HUDEP-2 (cell line): ENCODE results near the gene SMAD6.
"Not testable (repeated sequence)": the region's sequence is repeated elsewhere in the genome, so short reads cannot be mapped to it uniquely, and the experiment has no call there.

Experiments
- DNase-seq, 76 experiments: peaks; one replicate each; lab custom pipeline; 2025; ENCODE audit not compliant: unreplicated experiment in 76 of 76; lab: John Stamatoyannopoulos, UW

SMAD6 gene

DNA sequence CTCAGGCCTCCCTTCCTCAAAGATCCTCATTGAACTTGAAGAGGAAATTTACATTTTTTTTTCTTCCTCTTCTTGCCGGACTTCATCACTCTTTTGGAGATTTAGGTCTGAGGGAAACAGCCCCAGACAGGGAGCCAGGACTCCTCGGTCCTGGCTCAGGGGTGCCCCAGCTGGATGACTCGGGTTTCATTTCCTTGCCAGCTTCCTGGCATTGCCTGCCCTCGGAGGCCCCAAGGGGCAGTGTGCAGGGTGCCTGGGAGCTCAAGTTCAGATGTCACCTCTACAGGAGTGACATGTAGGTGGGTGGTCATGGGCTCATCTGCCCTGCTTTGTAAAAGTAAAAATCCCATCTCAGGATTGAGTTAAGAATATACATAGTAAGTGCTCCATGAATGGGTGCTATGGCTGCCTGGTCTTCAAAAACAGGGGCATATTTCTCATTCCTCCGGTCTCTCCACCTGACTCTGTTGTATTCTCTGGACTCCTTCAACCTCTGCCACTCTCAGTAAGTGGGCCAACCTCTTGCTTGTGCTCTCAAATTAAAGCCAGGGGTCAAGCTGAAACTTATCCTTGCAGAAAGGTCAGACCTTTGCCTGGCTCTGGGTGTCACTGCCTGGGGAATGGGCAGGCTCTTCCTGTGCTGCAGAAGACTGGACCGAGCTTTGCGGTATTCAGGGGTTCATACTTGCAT, 51.8 kb downstream of the SMAD6 start:
- DNase-seq, result no peak

DNA sequence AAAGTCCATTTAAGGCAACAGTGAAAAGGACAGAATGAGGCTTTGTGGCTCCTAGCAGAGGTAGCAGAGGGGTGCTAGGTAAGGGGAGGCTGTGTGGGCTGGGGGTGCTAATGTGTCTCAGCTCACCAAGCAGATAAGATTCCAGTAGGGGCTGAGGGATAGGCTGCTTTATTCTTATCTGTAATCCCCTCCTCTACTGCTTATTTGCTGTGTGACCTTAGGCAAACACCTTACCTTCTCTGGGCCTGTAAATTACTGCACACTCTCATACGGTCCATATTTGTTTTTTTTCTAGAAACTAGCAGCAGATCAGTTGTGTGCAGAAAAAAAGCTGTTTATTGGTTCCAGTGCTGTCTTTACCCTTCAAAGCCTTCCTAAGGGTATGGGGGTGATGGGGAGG, 52.8 kb downstream of the SMAD6 start:
- no peak for DNase-seq

DNA sequence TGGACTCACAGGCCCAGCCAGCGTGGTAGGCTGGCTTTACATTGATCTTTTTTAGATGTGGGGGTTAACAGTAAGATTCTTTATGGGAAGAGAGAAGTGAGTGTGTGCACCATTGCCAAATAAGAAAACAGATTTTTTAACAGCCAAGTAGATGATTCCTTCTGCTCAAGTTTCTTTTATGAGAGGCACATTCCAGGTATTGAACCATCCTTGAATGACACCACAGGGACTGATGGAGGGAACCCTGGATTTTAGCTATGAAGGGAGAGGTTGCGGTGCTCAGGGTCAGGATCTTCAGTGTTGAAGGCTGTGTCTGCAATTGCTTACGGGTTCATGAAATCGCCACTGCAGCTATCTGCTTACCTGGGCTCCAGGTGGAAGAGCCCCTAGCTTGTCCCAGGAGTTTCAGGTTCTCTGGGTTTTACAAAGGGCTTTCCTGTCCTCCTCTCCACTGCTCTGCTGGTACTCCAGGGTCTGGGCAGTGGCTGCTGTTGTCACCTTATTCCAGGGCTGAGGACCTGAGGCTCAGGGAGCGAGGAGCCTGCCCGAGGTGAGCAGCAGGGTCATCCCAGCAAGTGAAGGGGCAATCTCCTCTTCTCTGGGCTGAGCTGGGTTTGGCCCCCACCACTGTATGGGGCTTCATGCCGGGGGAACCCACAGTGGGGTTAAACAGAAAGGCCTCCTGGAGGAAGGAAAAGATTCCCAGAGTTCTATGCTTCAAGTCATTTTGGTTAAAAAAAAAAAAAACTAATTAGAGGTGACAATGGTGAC, 53.4 kb downstream of the SMAD6 start:
- no peak for DNase-seq

DNA sequence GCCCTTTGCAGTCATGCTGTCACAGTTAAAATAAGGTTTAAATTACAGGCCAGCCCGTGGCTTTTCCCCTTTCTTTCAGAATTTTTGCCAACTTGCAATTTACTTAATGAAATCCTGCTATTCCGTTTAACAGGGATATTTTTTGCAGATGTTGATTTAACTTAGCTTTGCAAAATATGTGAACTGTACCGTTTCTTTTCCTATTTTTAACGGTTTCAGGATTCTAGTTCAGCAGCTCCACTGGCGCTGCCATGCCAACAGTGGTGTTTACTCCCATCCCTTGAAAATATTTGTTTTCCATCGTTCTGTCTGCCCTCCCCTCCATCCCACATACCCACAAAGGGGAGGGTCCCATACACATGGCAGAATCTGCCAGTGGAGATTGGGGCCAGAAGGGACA, 54.3 kb downstream of the SMAD6 start:
- no peak for DNase-seq

DNA sequence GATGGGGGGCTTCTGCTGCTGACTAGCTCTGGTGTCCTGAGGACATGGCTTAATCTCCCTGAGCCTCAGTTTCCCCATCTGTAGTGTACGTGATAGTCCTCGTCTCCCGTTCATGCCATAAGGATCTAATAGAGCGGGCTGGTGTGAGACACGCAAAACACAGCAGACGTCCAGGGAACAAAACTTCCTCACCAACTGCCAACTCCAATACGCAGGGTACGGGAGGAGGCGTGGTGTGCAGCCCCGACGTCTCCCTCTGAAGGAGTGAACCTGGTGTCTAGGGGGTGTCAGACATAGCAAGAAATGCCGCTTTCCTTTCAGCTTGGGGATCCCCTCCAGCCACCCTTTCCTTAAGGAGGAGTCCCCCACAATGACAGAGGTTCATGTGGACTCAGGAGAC, 55.0 kb downstream of the SMAD6 start:
- no peak for DNase-seq

DNA sequence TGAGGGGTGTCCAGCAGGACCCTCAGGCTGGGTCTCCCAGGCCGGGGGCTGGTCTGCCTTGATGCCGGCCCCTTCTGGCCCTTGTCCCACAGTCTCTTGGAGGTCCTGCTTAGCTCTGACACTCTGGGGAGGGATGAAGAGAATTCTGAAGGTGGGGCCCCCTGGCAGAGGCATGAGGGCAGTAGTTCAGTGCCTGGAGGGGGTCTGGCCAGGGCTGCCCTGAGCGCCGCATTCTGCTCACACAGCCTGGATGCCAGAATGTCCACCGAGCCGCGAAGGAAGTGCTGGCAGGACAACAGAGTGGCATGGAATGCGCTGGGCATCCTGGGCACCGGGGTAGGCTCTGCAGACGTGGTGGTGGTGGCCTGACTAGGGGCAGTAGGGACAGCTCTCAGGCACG, 55.5 kb downstream of the SMAD6 start:
- DNase-seq, result no peak

DNA sequence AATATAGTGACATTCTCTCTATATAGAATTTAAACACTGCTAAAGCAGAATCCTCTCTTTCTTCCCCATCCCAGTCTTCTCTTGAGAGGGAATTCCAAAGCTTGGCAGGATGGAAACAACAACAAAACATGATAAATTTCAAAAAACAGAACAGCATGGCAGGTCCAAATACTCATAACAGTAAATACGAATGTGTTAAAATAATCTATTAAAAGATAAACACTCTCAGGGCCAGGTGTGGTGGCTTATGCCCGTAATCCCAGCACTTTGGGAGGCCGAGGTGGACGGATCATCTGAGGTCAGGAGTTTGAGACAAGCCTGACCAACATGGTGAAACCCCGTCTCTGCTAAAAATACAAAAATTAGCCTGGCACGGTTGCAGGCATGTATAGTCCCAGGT, 56.2 kb downstream of the SMAD6 start:
- DNase-seq, result not testable (repeated sequence)

DNA sequence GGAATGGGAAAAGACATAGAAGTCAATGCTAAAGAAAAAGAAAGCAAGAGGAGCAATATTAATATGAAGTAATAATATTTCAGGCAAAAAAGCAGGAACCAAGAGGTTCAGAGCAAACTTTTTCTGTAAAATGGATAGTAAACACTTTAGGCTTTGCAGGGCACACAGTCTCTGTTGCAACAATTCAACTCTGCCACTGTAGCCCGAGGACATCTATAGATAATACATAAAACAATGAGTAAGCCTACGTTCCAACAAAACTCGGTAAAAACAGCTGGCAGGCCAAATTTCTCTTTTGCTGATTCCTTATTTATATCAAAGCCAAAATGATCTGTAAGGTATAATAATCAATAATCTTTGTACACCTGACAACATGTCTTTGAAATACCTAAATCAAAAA, 56.8 kb downstream of the SMAD6 start:
- DNase-seq, result no peak

DNA sequence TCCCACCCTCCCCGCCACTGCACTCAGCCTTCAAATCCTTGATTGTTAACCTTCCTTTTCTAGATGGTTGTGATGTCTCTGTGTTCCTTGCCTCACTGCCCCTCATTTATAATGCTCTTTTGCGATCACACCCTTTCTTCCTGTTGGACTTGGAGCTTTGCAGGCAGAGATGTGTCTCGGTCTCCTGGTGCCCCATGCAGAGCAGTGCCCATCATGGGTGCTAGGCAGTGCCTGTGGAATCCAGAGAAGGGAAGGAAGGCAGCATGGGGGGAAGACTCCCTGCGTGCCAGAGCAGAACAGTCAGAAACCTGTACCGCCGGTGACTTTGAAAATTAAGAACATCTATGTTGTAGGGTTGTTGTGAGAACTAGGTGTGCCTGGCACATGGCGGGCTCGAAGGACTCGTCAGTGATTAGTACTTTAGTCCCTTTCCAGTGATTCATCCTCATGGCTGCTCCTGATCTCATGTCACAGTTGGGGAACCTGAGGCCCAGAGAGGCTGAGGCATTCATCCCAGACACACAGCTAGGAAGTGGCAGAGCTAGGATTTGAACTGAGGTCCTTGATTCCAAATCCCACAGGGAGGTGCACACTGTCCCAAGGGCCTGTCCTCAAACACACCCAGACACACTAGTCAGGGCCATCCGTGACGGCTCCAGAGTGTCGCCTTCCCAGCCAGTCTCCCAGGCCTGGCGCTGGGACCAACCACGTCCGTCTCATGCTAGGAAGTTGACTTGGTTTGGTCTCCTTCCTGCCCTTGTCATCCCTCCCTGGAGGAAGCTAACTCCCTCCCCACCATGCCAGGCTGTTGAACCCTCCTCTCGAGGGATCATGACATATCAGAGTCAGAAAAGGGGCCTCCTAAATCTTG, 58.3 kb downstream of the SMAD6 start:
- no peak for DNase-seq

DNA sequence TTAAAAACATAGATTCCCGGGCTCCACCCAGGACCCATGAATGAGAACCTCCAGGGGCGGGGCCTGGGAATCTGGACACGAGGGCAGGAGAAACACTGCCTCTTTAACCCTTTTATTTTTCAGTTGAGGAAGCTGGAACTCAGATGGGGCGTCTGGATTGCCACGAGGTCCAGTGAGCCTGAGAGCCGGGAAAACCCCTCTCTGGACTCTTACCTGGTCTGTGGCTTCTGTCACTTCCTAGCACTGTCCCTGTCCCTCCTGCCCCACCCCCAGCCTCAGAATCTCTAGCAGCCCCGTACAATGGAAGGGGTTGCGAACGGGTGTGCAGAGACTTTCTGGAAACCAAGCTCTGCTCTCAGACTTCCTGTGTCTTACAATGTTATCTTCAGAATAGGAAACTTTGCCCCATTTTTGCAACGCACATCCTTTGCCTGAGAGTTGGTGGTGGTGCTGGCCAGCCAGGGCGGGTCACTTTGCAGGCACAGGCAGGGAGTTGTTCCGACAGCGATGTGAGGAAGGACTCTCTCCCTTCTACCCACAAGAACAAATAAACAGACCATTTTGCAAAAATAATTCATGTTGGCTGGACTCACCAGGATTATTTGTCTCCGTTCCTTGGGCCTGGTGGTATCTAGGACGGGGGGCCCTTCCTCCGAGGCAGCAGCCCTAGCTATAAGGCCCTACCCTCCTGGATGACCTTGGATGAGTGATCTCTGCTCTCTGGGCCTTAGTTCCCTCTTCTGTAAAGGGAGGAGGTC, 59.1 kb downstream of the SMAD6 start:
- DNase-seq, result no peak

DNA sequence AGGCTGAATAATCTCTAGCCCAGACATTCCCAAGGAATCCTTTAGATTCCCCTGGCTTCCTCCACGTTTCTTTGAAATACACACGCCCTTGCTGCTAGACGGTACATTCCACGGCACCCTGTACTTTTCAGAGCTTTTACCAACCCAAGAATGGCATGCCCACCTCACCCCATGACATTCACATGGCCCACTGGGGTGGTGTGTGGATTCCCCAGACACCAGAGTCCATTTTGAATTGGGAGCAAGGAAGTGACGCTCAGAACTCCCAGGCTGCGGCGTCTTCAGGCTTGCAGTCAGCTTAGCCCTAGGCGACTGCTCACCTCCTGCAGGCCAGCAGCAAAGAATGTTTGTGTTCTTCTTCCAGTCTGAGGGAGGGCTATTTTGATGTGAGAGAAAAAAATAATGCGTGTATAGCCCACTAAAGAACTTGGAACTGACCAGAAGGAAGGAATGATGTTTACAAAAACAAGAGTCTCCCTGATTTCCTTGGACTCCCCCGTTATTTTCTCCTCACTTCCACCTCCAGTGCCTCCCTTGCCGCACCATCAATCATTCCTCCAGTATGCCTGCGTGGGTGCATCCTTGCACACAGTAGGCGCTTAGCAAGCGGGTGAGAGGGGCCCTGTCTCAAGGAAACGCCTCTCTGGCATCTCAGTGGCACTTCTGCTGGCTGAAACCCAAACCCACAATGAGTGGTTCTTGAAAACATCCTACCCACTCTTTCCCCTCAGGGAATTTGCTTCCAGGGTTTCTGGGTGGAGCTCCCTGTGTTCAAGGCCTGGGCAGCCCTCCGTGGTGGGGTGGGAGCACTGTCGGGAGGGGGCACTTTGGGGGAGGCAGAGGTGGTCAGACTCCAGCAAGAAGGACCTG, 59.9 kb downstream of the SMAD6 start:
- no peak for DNase-seq

DNA sequence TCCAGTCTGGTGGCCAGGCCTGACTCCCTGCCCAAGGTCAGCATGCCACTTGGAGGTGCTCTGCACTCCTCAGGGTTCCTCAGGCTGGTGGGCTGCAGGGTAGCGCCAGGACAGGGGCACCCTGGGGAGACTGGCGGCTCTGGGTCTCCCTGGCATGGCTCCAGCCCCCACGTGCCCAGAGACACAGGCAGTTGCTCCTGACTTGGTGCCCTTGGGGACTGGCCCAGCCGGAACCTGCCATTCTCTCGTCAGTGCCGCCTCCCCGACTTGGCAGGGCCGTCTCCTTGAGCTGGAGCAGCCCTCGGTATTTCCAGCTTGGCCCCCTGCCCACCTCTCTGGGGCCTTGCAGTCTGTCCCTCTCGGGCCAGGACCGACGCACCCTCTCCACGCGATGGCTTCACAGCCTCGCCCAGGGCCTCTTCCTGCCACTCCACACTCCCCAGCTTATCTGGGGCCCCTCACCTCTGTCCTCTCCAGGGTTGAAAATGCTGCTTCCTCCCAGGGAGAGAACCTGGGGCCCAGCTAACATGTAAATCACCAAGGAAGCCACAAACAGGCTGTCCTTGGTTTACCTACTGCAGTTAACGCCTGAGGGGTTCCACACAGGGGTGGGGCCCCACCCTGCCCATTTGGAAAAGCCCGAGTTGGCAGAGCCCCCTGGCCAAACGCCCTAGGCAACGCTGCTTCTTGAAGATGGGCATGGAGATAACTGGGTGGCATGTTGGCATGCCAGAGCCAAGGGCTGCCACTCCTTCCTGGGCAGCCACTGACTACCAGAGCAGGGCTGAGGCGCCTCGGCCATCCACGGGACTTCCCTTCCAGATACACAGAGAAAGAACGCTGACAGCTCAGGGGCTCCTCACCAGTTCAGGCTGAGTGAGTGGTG, 61.4 kb downstream of the SMAD6 start:
- no peak for DNase-seq

DNA sequence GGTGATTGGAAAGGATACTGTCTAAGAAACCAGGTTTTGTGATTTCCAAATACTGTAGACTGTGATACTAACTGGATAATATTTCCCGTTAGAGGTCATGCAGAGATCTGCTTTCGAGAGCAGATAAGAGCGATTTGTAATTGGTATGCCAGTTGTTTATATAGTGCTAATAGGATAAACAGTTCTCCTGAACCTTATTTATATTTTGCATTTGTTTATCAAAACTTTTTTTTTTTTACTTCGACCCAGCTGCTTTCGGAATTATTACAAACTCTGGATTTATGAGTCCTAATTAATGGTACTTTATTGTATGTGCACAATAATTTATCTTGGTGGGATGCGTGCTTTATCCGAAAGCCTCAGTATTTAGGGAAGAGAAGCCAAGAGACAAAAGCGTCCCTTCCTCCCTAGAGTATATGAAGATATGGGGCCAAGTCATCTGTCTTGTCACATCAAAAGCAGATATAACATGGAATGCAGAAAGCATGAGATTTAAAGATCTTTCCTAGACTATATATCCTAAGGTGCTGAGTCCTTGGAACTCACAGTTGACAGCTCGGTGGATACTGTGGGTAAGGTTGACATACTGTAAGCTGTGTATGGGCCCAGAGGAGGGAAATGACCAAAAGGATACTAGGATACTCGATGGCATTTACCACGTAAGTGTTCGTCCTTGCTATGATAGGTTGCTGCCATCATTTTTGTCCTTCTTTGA, 62.2 kb downstream of the SMAD6 start:
- DNase-seq, result no peak

DNA sequence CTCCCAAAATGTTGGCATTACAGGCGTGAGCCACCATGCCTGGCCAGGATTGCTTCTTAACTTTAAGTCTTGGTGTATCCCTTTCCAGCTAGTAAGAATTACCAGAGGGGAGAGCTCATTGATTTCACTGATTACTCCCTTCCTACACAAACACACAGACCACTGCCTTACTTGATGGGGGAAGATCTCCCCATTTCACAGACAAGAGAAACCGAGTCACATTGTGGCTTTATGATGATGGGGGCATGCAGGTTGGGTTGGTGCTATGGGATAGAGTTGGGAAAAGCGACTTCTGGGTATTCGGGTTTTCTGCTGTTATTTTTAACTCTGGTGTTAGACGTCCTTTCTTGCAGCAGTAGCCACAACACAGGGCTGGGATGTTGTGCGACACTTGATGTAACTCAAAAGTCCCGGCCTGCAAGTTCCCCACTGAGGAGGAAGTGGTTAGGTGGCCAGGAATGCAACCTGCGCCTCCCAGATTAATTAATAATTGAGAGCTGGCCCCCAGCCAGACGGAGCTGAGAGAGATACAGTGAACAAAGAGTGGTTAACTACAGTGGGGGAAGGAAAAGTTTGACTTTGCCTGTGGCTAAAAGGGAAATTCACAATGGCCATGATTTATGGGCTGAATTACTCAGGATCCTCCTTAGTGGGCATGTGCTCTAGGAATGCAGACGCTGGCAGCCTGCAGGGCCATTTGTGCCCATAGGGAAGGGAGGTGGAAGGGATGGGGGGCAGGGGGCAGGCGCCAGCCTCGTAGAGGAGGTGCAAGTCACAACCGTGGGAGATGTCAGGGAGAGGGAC, 63.6 kb downstream of the SMAD6 start:
- DNase-seq, result no peak

DNA sequence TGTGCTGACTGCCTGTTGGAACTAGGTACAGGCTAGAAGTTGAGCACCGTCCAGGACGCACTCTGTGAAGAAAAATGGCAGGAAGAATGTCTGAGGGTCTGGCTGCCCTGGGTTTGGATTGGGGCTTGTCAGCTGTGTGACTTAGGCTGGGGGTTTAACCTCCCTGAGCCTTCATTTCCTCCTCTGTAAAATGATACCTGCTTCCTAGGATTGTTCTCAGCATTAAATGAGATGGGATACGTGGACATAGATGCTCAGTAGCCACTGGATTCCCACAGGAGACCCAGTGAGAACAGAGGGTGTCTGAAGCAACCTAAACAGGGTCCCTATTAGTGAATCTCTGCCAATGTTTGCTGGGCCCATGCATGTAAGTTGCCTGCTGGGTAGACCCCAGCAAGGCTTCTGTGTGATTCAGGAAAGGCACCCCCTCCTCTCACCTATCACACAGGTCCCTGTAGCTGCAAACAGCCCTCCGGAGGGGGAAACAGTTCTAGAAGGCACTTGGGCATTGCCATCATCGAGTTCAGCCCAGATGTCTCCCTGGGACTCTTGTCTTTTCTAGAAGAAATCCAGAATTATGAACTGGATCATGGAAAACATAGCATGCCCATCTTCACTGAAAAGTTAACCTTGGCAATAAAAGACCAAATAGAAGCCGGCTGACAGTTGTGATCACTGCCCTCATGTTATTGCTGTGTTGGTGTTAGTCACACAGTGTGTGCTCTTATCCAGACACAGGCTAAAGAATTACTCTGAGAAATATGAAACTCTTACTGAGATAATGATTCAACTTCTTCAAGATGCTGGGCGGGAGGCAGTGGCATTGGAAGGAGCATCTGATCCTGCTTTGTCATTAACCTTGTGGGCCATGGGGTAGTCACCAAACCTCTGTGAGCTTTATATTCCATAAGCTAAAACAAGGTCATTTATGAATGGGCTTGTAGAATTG, 64.5 kb downstream of the SMAD6 start:
- no peak for DNase-seq

DNA sequence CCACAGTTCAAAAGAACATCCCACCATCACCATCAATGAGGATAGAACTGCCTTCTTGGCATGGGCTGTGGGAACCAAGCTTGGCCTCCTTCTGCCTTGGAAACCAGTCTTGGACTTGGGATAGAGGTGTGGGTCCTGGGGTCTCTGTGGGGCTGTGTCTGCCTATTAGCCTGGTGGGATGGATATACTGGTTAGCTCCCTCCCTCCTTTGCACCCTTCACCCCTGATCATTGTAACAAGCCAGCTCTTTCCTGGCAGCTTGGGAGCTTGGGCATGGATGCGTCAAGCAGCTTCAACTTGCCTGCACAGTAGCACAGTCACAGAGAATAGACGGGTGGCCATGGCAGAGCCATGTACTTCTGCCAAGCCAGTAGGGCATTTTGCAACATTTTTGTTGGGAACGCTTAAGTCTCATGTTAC, 65.2 kb downstream of the SMAD6 start:
- no peak for DNase-seq
